ENCODE measurements around the gene LRRC56. TPM values are rescaled to one million over a fixed set of nuclear protein-coding genes. Genes with fewer than 3 reads are reported as not detected.

The LRRC56 gene
- total and polyA plus RNA-seq, 9 of the 15 experiments (the other 6 are each of a cell fraction or from before 2014, with no cell fraction given): 0.03 to 4.5 (median 1.0) TPM; not detected in 1

DNA sequence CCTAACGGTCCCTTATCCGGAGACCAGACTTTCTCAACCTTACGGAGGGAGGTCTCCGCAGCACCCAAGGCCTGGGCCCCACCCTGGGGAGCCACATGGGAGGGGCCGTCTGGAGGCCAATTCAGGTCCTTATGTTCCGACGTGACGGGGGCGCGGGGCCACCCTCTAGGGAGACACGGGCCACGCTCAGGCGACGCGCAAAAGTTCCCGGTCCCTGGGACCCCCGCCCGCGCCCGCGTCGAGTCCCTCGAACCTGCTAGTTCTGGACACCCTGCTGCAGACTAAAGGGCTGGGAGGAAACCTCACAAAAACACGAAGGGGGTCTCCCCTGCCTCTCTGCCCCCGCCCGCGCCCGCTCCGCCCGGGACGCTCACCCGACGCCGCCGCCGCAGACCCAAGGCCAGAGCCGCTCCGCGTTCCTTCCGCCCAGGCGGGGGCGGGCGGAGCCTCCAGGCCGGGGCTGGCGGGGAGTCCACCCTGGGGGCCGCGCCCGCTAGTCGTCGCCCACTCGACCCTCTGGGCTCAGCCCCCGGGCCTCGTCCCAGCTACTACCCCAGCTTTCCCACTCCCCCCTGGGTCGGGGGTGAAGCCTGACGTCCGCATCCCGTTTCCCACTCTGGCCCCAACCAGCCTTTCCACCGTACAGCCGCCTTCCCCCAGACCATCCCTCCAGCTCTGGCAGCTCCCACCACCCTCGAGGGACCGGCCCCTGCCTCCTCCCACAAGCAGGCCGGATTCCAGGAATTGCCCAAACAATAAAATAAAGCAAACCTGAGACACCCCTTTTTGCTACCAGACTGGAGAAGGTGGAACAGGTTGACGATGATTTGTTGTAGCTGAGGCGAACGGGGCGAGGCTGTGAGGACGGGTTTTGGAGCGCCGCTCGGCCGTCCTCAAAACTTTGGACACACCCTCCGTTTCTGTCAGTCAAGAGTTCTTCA is 33.0 kb upstream of the LRRC56 start (continued):
- TF ChIP-seq ESRRB (CRISPR knock-in tag; IDR thresholded peaks at IDR 0.05; ENCODE audit: borderline replicate concordance) (no peak), RNF2 (IDR thresholded peaks at IDR 0.05) (no peak), E2F3 (CRISPR knock-in tag; IDR thresholded peaks at IDR 0.05) (no peak), ZNF140 (CRISPR knock-in tag; IDR thresholded peaks at IDR 0.05) (no peak), TFAM (CRISPR knock-in tag; conservative IDR thresholded peaks at IDR 0.05) (no peak), PHF8 (IDR thresholded peaks at IDR 0.05; ENCODE audit: borderline replicate concordance, low read length) (peak; percentile 29; the same call in 1 of the 2 replicates), ZNF583 (CRISPR knock-in tag; IDR thresholded peaks at IDR 0.05) (no peak), CREBBP (IDR thresholded peaks at IDR 0.05; ENCODE audit: low read depth, low read length) (no peak), ZNF174 (CRISPR knock-in tag; IDR thresholded peaks at IDR 0.05) (no peak), RBM39 (optimal IDR thresholded peaks at IDR 0.05; ENCODE audit: low read depth, low read length) (no peak), RBBP5 (IDR thresholded peaks at IDR 0.05; ENCODE audit: borderline replicate concordance, insufficient read depth, low read length, poor library complexity, severe bottlenecking) (peak; percentile 78), TAL1 (IDR thresholded peaks at IDR 0.05) (no peak), ZEB2 (IDR thresholded peaks at IDR 0.05) (no peak), SRF (CRISPR knock-in tag; IDR thresholded peaks at IDR 0.05) (no peak)
- TF ChIP-seq, protein P1, sequence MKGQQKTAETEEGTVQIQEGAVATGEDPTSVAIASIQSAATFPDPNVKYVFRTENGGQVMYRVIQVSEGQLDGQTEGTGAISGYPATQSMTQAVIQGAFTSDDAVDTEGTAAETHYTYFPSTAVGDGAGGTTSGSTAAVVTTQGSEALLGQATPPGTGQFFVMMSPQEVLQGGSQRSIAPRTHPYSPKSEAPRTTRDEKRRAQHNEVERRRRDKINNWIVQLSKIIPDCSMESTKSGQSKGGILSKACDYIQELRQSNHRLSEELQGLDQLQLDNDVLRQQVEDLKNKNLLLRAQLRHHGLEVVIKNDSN (CRISPR knock-in tag; IDR thresholded peaks at IDR 0.05): no peak
- TF ChIP-seq, protein P2, sequence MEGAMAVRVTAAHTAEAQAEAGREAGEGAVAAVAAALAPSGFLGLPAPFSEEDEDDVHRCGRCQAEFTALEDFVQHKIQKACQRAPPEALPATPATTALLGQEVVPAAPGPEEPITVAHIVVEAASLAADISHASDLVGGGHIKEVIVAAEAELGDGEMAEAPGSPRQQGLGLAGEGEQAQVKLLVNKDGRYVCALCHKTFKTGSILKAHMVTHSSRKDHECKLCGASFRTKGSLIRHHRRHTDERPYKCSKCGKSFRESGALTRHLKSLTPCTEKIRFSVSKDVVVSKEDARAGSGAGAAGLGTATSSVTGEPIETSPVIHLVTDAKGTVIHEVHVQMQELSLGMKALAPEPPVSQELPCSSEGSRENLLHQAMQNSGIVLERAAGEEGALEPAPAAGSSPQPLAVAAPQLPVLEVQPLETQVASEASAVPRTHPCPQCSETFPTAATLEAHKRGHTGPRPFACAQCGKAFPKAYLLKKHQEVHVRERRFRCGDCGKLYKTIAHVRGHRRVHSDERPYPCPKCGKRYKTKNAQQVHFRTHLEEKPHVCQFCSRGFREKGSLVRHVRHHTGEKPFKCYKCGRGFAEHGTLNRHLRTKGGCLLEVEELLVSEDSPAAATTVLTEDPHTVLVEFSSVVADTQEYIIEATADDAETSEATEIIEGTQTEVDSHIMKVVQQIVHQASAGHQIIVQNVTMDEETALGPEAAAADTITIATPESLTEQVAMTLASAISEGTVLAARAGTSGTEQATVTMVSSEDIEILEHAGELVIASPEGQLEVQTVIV (CRISPR knock-in tag; IDR thresholded peaks at IDR 0.05; ENCODE audit: borderline replicate concordance): no peak
- TF ChIP-seq, protein P3, sequence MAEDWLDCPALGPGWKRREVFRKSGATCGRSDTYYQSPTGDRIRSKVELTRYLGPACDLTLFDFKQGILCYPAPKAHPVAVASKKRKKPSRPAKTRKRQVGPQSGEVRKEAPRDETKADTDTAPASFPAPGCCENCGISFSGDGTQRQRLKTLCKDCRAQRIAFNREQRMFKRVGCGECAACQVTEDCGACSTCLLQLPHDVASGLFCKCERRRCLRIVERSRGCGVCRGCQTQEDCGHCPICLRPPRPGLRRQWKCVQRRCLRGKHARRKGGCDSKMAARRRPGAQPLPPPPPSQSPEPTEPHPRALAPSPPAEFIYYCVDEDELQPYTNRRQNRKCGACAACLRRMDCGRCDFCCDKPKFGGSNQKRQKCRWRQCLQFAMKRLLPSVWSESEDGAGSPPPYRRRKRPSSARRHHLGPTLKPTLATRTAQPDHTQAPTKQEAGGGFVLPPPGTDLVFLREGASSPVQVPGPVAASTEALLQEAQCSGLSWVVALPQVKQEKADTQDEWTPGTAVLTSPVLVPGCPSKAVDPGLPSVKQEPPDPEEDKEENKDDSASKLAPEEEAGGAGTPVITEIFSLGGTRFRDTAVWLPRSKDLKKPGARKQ (CRISPR knock-in tag; IDR thresholded peaks at IDR 0.05): no peak
- TF ChIP-seq, protein P4, sequence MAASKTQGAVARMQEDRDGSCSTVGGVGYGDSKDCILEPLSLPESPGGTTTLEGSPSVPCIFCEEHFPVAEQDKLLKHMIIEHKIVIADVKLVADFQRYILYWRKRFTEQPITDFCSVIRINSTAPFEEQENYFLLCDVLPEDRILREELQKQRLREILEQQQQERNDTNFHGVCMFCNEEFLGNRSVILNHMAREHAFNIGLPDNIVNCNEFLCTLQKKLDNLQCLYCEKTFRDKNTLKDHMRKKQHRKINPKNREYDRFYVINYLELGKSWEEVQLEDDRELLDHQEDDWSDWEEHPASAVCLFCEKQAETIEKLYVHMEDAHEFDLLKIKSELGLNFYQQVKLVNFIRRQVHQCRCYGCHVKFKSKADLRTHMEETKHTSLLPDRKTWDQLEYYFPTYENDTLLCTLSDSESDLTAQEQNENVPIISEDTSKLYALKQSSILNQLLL (CRISPR knock-in tag; IDR thresholded peaks at IDR 0.05; ENCODE audit: borderline replicate concordance): no peak
- TF ChIP-seq, protein P5, sequence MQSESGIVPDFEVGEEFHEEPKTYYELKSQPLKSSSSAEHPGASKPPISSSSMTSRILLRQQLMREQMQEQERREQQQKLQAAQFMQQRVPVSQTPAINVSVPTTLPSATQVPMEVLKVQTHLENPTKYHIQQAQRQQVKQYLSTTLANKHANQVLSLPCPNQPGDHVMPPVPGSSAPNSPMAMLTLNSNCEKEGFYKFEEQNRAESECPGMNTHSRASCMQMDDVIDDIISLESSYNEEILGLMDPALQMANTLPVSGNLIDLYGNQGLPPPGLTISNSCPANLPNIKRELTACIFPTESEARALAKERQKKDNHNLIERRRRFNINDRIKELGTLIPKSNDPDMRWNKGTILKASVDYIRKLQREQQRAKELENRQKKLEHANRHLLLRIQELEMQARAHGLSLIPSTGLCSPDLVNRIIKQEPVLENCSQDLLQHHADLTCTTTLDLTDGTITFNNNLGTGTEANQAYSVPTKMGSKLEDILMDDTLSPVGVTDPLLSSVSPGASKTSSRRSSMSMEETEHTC (IDR thresholded peaks at IDR 0.05): no peak
